ENCODE measurements around the gene INPP4B.

The INPP4B gene

DNA sequence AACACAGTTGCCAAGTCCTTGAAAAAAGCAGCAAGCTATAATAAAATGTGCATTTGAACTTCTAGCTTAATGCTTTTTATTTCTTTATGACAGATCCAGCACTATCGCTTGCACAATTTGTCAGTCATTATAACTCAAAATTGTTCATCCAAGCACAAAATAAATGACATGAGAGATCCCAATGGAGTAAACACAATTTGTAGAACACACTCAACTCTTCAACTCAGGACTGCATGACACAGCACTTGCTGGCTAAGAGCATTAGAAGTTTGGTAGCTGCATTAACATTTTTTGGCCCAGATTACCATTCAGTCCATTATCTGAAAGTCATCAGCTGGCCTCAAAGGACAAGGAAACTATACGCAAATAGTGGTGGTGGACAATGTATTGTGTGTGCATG, 530.1 kb downstream of the INPP4B start:
- H3K4me3 ChIP-seq (ENCODE audit: low read depth, low read length) = no peak overlapping the region
- TF ChIP-seq POLR2A (IDR thresholded peaks at IDR 0.05; ENCODE audit: extremely low read depth, insufficient read length) (no peak), MYC (IDR thresholded peaks at IDR 0.05; ENCODE audit: low read depth, low read length) (no peak)
- TF ChIP-seq, protein P1, sequence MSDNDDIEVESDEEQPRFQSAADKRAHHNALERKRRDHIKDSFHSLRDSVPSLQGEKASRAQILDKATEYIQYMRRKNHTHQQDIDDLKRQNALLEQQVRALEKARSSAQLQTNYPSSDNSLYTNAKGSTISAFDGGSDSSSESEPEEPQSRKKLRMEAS (IDR thresholded peaks at IDR 0.05; ENCODE audit: low read depth, low read length) = no peak
- TF ChIP-seq, protein P2, sequence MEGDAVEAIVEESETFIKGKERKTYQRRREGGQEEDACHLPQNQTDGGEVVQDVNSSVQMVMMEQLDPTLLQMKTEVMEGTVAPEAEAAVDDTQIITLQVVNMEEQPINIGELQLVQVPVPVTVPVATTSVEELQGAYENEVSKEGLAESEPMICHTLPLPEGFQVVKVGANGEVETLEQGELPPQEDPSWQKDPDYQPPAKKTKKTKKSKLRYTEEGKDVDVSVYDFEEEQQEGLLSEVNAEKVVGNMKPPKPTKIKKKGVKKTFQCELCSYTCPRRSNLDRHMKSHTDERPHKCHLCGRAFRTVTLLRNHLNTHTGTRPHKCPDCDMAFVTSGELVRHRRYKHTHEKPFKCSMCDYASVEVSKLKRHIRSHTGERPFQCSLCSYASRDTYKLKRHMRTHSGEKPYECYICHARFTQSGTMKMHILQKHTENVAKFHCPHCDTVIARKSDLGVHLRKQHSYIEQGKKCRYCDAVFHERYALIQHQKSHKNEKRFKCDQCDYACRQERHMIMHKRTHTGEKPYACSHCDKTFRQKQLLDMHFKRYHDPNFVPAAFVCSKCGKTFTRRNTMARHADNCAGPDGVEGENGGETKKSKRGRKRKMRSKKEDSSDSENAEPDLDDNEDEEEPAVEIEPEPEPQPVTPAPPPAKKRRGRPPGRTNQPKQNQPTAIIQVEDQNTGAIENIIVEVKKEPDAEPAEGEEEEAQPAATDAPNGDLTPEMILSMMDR (IDR thresholded peaks at IDR 0.05; ENCODE audit: low read depth, low read length) = no peak
- no peak for DNase-seq (ENCODE audit: low read depth)

GRCh38 chr4:142314686-142315085, 531.4 kb downstream of the INPP4B start:
- H3K4me3 ChIP-seq (ENCODE audit: low read depth, low read length) = no peak overlapping the region
- DNase-seq (ENCODE audit: low read depth) = no peak
- TF ChIP-seq POLR2A (IDR thresholded peaks at IDR 0.05; ENCODE audit: extremely low read depth, insufficient read length) = no peak
- TF ChIP-seq MYC (IDR thresholded peaks at IDR 0.05; ENCODE audit: low read depth, low read length) = no peak
- TF ChIP-seq, protein P1 (IDR thresholded peaks at IDR 0.05; ENCODE audit: low read depth, low read length) = no peak
- TF ChIP-seq, protein P2 (IDR thresholded peaks at IDR 0.05; ENCODE audit: low read depth, low read length) = no peak

DNA sequence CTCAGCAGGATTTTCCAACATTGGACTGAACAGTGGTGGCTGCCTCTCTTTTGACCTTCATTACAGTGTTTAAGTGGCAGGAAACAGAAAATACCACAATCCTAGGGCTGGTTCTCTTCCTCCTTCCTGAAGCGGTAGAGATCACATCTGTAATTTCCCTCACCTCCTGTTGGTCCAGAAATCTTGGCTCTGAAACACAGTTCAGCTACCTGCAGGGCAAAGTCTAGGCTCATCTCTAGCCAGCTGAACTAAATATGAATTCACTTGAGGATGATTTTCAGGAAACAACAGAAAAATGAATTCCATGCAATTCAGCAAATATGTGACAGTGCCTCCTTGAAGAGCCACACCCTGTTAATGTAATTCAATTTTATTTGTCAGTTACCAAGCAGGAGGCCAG, 531.9 kb downstream of the INPP4B start:
- no peak overlapping the region for H3K4me3 ChIP-seq (ENCODE audit: low read depth, low read length)
- no peak for DNase-seq (ENCODE audit: low read depth)
- TF ChIP-seq, protein P1 (IDR thresholded peaks at IDR 0.05; ENCODE audit: low read depth, low read length) = no peak
- TF ChIP-seq POLR2A (IDR thresholded peaks at IDR 0.05; ENCODE audit: extremely low read depth, insufficient read length) (no peak), MYC (IDR thresholded peaks at IDR 0.05; ENCODE audit: low read depth, low read length) (no peak)
- TF ChIP-seq, protein P2 (IDR thresholded peaks at IDR 0.05; ENCODE audit: low read depth, low read length) = no peak

DNA sequence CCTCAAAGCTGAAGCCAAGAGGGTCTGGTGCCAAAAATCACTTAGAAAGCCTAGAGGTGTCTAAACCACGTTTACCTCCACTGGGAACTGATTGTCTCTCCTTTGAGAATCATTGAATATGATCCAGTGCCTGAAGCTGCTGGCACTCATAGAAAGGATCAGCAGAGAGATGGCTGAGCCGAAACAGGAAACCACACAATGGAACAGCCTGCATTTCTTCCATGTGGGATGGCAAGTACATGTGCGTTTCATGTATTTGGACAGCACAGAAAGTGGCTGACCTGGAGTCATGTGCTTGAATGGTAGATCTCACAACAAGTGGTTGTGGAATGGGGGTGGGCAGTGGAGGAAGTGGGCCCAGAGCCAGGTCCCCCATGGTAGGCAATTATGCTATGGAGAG, 533.7 kb downstream of the INPP4B start:
- TF ChIP-seq, protein P1 (IDR thresholded peaks at IDR 0.05; ENCODE audit: low read depth, low read length) = no peak
- no peak for TF ChIP-seq MYC (IDR thresholded peaks at IDR 0.05; ENCODE audit: low read depth, low read length)
- TF ChIP-seq, protein P2 (IDR thresholded peaks at IDR 0.05; ENCODE audit: low read depth, low read length) = no peak
- TF ChIP-seq POLR2A (IDR thresholded peaks at IDR 0.05; ENCODE audit: extremely low read depth, insufficient read length) = no peak
- DNase-seq (ENCODE audit: low read depth) = no peak

GRCh38 chr4:142311916-142312315, 534.2 kb downstream of the INPP4B start:
- no peak overlapping the region for H3K4me3 ChIP-seq (ENCODE audit: low read depth, low read length)
- TF ChIP-seq MYC (IDR thresholded peaks at IDR 0.05; ENCODE audit: low read depth, low read length) = no peak
- TF ChIP-seq, protein P1 (IDR thresholded peaks at IDR 0.05; ENCODE audit: low read depth, low read length) = no peak
- TF ChIP-seq POLR2A (IDR thresholded peaks at IDR 0.05; ENCODE audit: extremely low read depth, insufficient read length) = no peak
- no peak for DNase-seq (ENCODE audit: low read depth)

More for the DNA sequence above, 533.7 kb downstream of the INPP4B start:
- H3K4me3 ChIP-seq (ENCODE audit: low read depth, low read length) = no peak overlapping the region

- DNase-seq (ENCODE audit: low read depth) = no peak
- TF ChIP-seq MYC (IDR thresholded peaks at IDR 0.05; ENCODE audit: low read depth, low read length) = no peak
- no peak for TF ChIP-seq POLR2A (IDR thresholded peaks at IDR 0.05; ENCODE audit: extremely low read depth, insufficient read length)
- H3K4me3 ChIP-seq (ENCODE audit: low read depth, low read length) = no peak overlapping the region
Observed at GRCh38 chr4:142309772-142310171, 536.3 kb downstream of the INPP4B start.

GRCh38 chr4:142307857-142308256, 538.2 kb downstream of the INPP4B start:
- DNase-seq (ENCODE audit: low read depth) = no peak
- H3K4me3 ChIP-seq (ENCODE audit: low read depth, low read length) = no peak overlapping the region
- TF ChIP-seq MYC (IDR thresholded peaks at IDR 0.05; ENCODE audit: low read depth, low read length) = no peak
- TF ChIP-seq POLR2A (IDR thresholded peaks at IDR 0.05; ENCODE audit: extremely low read depth, insufficient read length) = no peak
- TF ChIP-seq, protein P1 (IDR thresholded peaks at IDR 0.05; ENCODE audit: low read depth, low read length) = no peak
- TF ChIP-seq, protein P2 (IDR thresholded peaks at IDR 0.05; ENCODE audit: low read depth, low read length) = no peak

Data from NB4 (cell line).